HEK293T (cell line): ENCODE measurements around the gene DNAL4.

Source experiments
- CTCF ChIA-PET: fragments of 350-600 bp; formaldehyde crosslinking; extraction: SDS; loops from one replicate; lab custom pipeline; 2021; ENCODE audit warnings: antibody characterized with exemption, inconsistent platforms; lab: Yijun Ruan, JAX
- POLR2A ChIA-PET: fragments of 350-600 bp; formaldehyde crosslinking; extraction: SDS; loops from one replicate; lab custom pipeline; 2020; ENCODE audit warnings: antibody characterized with exemption, inconsistent platforms; lab: Yijun Ruan, JAX
- DNase-seq: peaks from one replicate; pipeline ENCODE4 v3.0.0; 2012; ENCODE audit warnings: mixed read lengths; ENCODE audit errors: extremely low spot score
- ARNT ChIP-seq: fragments of 450-650 bp; IDR thresholded peaks from 2 replicates; pipeline ENCODE4 v1.6.1; 2017; ENCODE audit warnings: mild to moderate bottlenecking
- BHLHE40 ChIP-seq: fragments of 450-650 bp; IDR thresholded peaks from 2 replicates; pipeline ENCODE4 v1.6.1; 2016; ENCODE audit warnings: mild to moderate bottlenecking, moderate library complexity, borderline replicate concordance
- CTBP1 ChIP-seq: fragments of 450-650 bp; IDR thresholded peaks from 2 replicates; pipeline ENCODE4 v1.6.1; 2016; ENCODE audit warnings: borderline replicate concordance
- ELF4 ChIP-seq: fragments of 450-650 bp; IDR thresholded peaks from 2 replicates; pipeline ENCODE4 v1.6.1; 2017; ENCODE audit warnings: antibody characterized with exemption
- FOXA1 ChIP-seq: fragments of 450-650 bp; IDR thresholded peaks from 2 replicates; pipeline ENCODE4 v1.6.1; 2016; ENCODE audit warnings: mild to moderate bottlenecking
- FOXK2 ChIP-seq: fragments of 450-650 bp; IDR thresholded peaks from 2 replicates; pipeline ENCODE4 v1.6.1; 2016; ENCODE audit warnings: mild to moderate bottlenecking
- FOXM1 ChIP-seq: fragments of 450-650 bp; IDR thresholded peaks from 2 replicates; pipeline ENCODE4 v1.6.1; 2017; ENCODE audit warnings: mild to moderate bottlenecking, borderline replicate concordance
- HDGF ChIP-seq: fragments of 450-650 bp; IDR thresholded peaks from 2 replicates; pipeline ENCODE4 v1.6.1; 2017; ENCODE audit warnings: antibody characterized with exemption, borderline replicate concordance
- L3MBTL2 ChIP-seq: fragments of 450-650 bp; conservative IDR thresholded peaks from 2 replicates; pipeline ENCODE4 v1.6.1; 2016; ENCODE audit warnings: mild to moderate bottlenecking
- LEF1 ChIP-seq: fragments of 450-650 bp; IDR thresholded peaks from 2 replicates; pipeline ENCODE4 v1.6.1; 2017; ENCODE audit warnings: mild to moderate bottlenecking, borderline replicate concordance
- NFRKB ChIP-seq: fragments of 450-650 bp; IDR thresholded peaks from 2 replicates; pipeline ENCODE4 v1.6.1; 2016; ENCODE audit warnings: mild to moderate bottlenecking, moderate library complexity
- SP1 ChIP-seq: fragments of 450-650 bp; IDR thresholded peaks from 2 replicates; pipeline ENCODE4 v1.6.1; 2017
- SUZ12 ChIP-seq: fragments of 450-650 bp; IDR thresholded peaks from 2 replicates; pipeline ENCODE4 v1.6.1; 2016; ENCODE audit warnings: mild to moderate bottlenecking
- TARDBP ChIP-seq: fragments of 450-650 bp; IDR thresholded peaks from 2 replicates; pipeline ENCODE4 v1.6.1; 2016
- ZNF384 ChIP-seq: fragments of 450-650 bp; IDR thresholded peaks from 2 replicates; pipeline ENCODE4 v1.6.1; 2016
- TF ChIP-seq, protein P1 (sequence below): fragments of 450-650 bp; IDR thresholded peaks from 2 replicates; pipeline ENCODE4 v1.6.1; 2016

Gene DNAL4

DNA sequence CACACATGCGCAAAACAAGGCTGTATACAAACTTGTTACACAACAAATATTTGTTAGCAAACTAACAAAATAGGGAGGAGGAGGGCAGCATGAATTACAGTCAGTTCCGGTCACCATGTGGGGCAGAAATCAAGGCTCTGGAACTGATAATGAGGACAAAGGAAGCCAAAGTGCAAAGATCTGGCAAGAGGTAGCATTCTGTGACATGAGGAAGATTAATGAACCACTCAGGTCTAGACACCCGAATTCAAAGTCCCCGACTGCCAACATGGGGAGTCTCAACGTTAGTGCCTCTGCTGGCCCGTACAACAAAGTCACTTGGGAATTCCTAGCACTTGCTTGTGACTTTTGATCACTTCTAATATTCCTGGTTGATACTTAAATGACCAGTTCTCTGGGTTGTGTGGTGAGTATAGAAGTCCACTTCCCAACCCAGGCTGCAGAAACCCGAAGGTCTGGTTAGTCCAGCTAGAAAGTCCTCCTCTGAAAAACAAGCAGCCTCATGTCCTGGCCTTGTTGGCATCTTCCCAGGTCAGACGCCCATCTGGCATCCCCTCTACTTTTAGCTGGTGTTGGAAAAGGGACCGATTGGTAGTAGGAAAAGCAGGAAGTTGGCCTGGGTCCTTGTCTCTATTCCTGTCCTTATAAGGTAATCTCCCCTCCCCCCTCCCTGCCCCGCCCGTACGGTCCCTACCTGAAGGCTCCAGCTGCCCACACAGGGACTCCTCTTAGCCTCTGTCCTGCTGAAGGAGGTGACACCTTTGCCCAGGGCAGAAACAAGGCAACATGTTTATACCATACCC, 39.8 kb downstream of the DNAL4 start:
- CTCF ChIA-PET = interaction anchor here (1.5 kb wide), 1 partner anchor 15 kb away, joined by 3 read pairs; no protein-coding TSS in a partner anchor
- no peak for DNase-seq
- POLR2A ChIA-PET = no interaction called here
- TF ChIP-seq FOXA1 = no peak
- no peak for TF ChIP-seq BHLHE40
- no peak for TF ChIP-seq ELF4
- TF ChIP-seq CTBP1 = no peak
- no peak for TF ChIP-seq ZNF384
- no peak for TF ChIP-seq SUZ12
- TF ChIP-seq FOXK2 = no peak
- no peak for TF ChIP-seq TARDBP
- no peak for TF ChIP-seq NFRKB
- TF ChIP-seq, protein P1, sequence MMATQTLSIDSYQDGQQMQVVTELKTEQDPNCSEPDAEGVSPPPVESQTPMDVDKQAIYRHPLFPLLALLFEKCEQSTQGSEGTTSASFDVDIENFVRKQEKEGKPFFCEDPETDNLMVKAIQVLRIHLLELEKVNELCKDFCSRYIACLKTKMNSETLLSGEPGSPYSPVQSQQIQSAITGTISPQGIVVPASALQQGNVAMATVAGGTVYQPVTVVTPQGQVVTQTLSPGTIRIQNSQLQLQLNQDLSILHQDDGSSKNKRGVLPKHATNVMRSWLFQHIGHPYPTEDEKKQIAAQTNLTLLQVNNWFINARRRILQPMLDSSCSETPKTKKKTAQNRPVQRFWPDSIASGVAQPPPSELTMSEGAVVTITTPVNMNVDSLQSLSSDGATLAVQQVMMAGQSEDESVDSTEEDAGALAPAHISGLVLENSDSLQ = no peak
- TF ChIP-seq FOXM1 = no peak
- no peak for TF ChIP-seq L3MBTL2
- TF ChIP-seq SP1 = no peak
- TF ChIP-seq HDGF = no peak
- TF ChIP-seq ARNT = no peak
- no peak for TF ChIP-seq LEF1

DNA sequence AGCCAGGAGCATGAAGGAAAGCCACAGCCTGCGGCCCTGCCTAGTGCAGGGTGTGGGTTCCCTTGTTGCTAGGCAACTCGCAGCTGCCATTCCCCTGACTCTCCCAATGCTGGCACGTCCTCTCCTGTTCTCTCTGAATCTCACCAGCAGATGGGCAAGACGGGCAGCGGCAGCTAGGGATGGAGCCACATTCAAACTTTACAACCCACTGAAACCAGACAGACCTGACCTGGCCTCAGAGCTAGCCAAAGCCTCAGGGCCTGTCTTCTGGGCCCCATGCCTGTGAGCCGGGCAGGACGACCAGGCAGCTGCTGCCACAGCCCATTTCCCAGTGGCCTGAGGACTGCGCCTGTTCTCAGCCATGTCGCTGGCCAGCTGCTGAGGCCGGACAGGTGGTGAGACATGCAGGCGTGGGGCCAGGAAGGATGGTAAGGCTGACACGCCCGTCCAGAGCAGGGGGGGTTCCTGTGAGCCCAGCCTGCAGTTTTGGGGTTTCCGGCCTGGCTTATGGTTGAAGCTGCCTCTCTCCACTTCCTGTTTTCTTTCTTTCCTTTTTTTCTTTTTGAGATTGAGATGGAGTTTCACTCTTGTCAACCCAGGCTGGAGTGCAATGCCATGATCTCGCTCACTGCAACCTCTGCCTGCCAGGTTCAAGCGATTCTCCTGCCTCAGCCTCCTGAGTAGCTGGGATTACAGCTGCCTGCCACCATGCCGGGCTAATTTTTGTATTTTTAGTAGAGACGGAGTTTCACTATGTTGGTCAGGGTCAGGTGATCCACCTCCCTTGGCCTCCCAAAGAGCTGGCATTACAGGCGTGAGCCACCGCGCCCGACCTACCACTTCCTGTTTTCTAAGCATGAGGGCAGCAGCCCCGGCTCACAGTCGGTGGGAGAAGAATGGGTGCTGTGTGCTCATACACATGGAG, 42.3 kb downstream of the DNAL4 start:
- POLR2A ChIA-PET = interaction anchor here (1.0 kb wide), 1 partner anchor 9 kb away, joined by 4 read pairs; no protein-coding TSS in a partner anchor
- DNase-seq = no peak

DNA sequence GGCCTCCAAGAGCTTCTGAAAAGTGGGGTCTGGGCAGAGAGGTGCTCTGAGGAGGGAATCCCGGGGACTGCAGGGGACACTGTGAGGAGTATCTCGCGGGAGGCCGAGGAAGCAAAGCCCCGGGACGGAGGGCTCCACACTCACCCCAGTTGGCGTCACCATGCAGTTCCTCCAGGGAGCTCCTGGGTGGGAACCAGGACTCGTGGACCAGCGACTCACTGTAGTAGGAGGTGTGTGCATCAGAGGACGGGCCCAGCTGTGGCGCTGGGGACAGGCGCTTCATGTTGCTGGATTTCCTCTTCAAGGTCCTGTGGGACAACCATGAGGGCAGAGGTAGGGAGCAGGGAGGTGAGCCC, 42.9 kb downstream of the DNAL4 start:
- POLR2A ChIA-PET = no interaction called here
- TF ChIP-seq BHLHE40 = no peak
- TF ChIP-seq, protein P1 = no peak
- TF ChIP-seq HDGF = no peak
- TF ChIP-seq ARNT = no peak
- no peak for TF ChIP-seq FOXA1
- no peak for TF ChIP-seq ZNF384
- no peak for TF ChIP-seq FOXM1
- TF ChIP-seq SP1 = no peak
- DNase-seq = no peak
- CTCF ChIA-PET = no interaction called here

More for the DNA sequence above, 42.3 kb downstream of the DNAL4 start:
- TF ChIP-seq, protein P1 = no peak
- TF ChIP-seq ELF4 (no peak), FOXM1 (no peak), ZNF384 (no peak), LEF1 (no peak), SUZ12 (no peak), FOXA1 (no peak), FOXK2 (no peak), CTBP1 (no peak), ARNT (no peak), L3MBTL2 (no peak), BHLHE40 (no peak), NFRKB (no peak)
- CTCF ChIA-PET = no interaction called here

DNA sequence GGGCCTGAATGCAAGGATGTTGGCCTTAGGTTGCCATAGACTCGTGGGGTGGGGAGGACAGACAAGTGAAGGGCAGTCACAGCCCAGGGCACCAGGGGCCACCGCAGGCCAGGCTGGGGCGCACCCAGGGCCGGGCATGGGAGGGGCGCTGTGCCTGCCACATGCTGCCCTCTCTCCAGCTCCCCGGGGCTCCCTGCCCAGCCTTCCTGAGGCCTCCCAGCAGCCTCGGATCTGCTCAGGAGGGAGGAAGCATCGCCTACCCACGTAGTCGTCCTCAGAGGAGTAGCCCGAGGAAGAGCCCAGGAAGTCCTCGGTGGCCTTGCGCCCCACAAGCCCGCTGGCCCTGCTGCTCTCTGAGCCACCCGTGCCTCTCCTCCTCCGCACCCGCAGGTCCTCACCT, 43.3 kb downstream of the DNAL4 start:
- ChIA-PET POLR2A (no interaction called here), CTCF (interaction anchor here (1.0 kb wide), 1 partner anchor 18 kb away, joined by 3 read pairs; no protein-coding TSS in a partner anchor)
- TF ChIP-seq SUZ12 (no peak), ARNT (no peak), FOXK2 (no peak), HDGF (no peak), L3MBTL2 (no peak)
- DNase-seq = no peak

DNA sequence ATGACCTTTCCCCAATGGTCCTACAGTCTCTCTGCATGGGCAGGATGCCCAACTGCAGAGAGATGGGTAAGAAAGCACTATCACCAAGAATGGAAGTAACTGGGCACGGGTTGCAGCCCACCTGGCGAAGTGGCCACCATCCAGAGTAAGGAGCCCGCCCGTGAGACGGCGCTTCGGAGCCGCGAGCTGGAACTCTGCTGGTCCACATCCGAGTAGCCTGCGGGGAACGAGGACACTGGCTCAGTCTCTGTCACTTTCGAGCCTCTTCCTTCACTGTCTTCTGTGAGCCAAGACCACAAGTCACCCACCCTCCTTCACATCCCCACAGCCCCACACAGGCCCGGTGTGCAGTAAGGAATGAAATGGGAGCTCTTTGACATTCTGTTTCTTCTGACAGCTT, 43.8 kb downstream of the DNAL4 start:
- CTCF ChIA-PET = interaction anchor here (1.0 kb wide), 1 partner anchor 19 kb away, joined by 3 read pairs; no protein-coding TSS in a partner anchor
- POLR2A ChIA-PET = no interaction called here

More for the DNA sequence above, 43.8 kb downstream of the DNAL4 start:
- no peak for DNase-seq
- TF ChIP-seq SUZ12 (no peak), LEF1 (no peak), ELF4 (no peak), BHLHE40 (no peak), FOXK2 (no peak), CTBP1 (no peak), FOXA1 (no peak), L3MBTL2 (no peak), SP1 (no peak), ARNT (no peak)
- TF ChIP-seq, protein P1 = no peak
